ENCODE results near the gene GSN.

GSN gene

DNA sequence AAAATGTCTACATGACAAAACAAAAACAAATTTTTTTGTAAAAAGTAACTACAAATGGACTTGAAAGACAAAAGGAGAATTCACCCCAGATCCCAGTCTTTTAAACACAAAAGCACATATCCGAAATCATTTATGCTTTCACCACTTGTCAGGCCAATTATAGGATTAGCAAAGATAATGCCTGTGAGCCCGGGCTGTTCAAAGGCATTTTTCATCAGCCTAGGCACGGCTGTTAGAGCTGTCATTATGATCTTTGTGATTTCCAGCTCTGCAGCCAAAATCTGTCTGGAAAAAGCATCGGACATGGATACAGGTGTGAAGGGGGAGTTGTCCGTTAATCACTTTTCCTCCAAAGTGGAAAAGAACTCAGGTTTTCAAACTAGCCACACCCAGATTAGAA lies 42.7 kb upstream of the GSN start:
- DNase-seq (ENCODE audit: extremely low read depth, low read depth) = no peak
- TF ChIP-seq, protein P1, sequence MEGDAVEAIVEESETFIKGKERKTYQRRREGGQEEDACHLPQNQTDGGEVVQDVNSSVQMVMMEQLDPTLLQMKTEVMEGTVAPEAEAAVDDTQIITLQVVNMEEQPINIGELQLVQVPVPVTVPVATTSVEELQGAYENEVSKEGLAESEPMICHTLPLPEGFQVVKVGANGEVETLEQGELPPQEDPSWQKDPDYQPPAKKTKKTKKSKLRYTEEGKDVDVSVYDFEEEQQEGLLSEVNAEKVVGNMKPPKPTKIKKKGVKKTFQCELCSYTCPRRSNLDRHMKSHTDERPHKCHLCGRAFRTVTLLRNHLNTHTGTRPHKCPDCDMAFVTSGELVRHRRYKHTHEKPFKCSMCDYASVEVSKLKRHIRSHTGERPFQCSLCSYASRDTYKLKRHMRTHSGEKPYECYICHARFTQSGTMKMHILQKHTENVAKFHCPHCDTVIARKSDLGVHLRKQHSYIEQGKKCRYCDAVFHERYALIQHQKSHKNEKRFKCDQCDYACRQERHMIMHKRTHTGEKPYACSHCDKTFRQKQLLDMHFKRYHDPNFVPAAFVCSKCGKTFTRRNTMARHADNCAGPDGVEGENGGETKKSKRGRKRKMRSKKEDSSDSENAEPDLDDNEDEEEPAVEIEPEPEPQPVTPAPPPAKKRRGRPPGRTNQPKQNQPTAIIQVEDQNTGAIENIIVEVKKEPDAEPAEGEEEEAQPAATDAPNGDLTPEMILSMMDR (IDR thresholded peaks at IDR 0.05; ENCODE audit: low read depth, low read length) = no peak

DNA sequence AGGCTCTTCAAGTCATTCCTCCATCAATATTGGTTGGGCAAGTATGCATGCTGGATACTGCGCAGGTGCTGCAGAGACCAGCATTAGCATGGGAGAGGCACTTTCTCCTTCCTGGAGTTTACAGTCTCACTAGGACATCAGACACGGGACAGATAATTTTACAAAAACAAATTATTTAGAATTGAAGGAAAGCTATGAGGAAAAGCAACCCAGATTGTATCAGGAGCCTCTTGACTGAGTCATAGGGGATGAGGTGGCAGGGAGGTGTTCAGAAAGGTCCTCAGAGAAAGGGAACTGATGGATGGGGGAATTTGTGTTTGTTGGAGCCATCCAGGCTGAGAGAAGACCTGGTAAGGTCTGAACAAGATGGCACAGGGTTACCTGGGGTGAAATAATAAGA lies 41.8 kb upstream of the GSN start:
- TF ChIP-seq, protein P1 (IDR thresholded peaks at IDR 0.05; ENCODE audit: low read depth, low read length) = no peak
- DNase-seq (ENCODE audit: extremely low read depth, low read depth) = no peak

DNA sequence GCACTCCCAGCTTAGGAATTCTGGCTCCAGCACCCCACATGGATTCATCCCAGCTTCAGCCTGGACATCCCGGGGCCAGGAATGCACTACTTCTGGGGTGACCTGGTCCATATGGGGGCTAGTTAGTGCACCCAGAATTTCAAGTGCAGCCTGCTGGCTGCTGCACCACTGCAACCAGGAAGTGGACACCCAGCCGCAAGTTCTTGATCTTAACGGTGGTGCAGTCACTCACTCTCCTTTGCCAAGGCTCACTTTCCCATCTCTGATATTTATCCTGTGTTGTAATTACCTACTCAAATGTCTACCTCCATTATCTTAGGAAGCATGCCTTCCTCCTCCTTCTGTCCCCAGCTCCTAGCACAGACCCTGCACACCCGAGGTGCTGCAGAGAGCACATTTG lies 40.1 kb upstream of the GSN start:
- no peak for DNase-seq (ENCODE audit: extremely low read depth, low read depth)
- TF ChIP-seq, protein P1 (IDR thresholded peaks at IDR 0.05; ENCODE audit: low read depth, low read length) = no peak

DNA sequence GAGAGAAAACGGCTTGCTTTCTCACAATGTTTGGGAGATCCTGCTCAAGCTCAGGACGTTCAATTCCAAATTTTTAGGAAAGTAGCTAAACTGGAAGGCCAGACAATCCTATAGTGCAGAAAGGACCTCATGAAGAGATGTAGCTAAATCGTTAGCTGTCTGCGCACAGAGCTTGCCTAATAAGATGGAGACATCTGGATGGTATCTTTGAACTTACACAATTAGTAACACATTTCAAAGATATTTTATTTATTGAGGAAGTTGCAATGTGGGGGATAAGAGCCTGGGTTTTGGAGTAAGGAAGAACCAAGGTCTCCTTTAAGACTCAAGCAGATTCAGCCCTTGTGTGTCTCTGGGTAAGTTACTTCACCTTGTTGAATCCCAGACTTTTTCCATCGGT lies 37.7 kb upstream of the GSN start:
- TF ChIP-seq, protein P1 (IDR thresholded peaks at IDR 0.05; ENCODE audit: low read depth, low read length) = no peak

DNA sequence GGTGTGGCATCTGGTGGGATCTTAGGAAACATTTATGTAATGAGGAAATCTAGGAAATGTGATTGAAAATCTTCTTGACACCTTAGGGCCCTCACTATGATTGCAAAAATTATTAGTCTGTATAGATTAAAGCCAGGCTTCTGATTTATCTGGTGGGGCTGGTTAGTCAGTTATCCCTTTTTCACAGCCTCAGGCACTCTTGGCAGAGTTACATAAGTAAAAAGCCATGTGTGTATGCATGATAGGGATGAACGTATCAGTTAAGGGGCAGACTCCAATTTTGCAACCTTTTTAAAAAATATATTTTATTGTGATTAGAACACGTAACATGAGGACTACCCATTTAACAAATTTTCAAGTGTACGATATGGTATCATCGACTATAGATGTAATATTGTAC lies 35.7 kb upstream of the GSN start:
- TF ChIP-seq, protein P1 (IDR thresholded peaks at IDR 0.05; ENCODE audit: low read depth, low read length) = no peak
- DNase-seq (ENCODE audit: extremely low read depth, low read depth) = no peak

More for the DNA sequence above, 37.7 kb upstream of the GSN start:
- no peak for DNase-seq (ENCODE audit: extremely low read depth, low read depth)

DNA sequence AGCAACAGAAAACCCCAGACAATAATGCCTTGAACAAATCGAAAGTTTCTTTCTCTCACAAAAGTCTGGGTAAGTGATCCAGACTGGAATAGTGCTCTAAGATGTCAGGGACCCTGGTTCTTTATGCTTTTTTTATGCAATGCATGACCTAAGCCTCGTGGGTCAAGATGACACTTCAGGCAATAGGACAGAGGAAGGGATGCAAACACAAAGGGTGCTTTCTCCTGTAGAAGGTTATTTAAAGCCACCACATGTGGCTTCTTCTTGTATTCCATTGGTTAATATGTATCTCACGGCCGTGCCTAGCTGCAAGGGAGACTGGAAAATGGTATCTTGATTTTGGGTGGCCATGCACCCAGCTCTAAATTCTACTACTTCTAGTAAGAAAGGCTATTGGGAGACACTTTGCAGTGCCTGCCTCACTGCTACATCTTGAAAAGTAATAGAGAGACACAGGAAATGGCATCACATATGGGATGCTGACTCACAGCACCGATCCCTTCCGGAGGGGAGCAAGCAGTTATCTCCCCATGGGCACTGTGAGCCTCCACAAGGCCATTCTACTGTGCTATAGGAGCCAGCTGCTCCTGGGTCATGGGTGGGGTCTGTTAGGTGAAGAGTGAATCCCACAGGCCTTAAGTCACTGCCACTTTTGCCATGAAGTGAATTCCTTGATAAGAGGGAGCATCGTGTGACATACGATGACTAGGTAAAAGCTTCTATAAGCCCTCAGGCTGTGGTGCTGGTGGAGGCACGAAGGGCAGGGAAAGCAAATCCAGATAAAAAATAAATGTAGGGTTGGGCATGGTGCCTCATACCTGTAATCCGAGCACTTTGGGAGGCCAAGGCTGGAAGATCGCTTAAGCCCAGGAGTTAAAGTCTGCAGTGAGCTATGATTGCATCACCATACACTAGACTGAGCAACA lies 33.8 kb upstream of the GSN start:
- DNase-seq (ENCODE audit: extremely low read depth, low read depth) = no peak
- TF ChIP-seq, protein P1 (IDR thresholded peaks at IDR 0.05; ENCODE audit: low read depth, low read length) = no peak

DNA sequence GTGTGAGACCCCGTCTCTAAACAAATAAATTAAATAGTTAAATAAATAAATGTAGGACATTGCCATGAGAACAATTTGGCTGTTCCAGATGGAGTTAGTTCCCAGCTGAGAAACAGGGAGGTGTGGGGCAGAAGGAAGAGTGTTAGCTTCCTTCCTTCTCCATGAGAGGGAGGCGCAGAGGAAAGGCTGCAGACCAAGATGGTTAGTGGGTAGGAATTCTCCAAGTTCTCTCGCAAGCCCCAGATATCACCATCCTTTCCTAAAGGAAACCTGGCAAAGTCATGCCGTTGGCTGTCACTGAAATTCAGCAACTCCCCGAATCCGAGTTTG lies 33.2 kb upstream of the GSN start:
- TF ChIP-seq, protein P1 (IDR thresholded peaks at IDR 0.05; ENCODE audit: low read depth, low read length) = no peak
- DNase-seq (ENCODE audit: extremely low read depth, low read depth) = no peak

All from AG09319 (cell line).